GM04504 (cell line): ENCODE results near the gene SPNS2.

Source experiments
- DNase-seq: peaks from one replicate; pipeline ENCODE4 v3.0.0-alpha.2; 2012; ENCODE audit warnings: low read depth

The SPNS2 gene

DNA sequence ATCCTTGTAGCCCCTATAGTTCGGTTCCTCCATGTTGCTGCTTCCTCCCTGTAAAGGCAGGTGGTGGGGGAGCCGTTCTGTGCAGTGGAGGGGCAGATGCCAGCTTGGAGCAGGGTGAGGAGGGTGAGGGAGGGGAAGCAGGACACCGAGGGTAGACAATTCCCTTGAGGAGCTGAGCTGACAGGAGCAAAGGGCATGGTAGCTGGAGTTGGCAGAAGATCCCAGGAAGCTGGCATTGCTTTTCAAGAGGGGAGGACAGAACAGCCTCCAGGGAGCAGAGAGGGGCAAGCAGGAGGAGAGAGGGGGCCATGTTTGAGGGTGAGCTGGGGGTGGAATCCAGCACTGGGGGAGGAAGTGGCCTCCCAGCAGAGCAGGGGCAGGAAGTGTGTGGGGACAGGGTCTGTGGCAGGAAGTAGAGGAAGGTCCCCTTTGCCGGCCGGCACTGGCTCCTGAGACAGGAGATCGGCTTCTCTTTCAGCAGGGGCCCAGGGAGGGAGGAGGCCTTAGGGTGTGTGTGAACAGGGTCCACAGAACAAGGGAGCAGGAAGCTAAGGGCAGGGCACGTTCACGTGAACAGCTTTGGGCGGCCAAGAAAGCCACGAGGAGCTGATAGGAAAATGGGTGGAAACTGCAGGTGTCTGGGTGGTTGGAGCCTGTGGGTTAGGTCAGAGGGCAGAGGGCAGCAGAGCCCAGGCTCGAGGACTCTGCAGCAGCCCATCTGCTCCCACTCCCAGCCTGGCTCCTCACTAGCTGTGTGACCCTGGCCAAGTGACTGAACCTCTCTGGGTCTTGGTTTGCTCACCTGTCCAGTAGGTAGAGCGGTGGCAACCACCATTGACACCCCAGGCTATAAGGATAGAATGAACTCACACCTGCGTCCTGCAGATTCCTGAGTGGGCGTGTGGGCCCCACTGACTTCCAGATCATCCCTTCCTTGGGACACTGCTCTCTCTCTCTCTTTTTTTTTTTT, 17.5 kb upstream of the SPNS2 start:
- DNase-seq, result no peak

DNA sequence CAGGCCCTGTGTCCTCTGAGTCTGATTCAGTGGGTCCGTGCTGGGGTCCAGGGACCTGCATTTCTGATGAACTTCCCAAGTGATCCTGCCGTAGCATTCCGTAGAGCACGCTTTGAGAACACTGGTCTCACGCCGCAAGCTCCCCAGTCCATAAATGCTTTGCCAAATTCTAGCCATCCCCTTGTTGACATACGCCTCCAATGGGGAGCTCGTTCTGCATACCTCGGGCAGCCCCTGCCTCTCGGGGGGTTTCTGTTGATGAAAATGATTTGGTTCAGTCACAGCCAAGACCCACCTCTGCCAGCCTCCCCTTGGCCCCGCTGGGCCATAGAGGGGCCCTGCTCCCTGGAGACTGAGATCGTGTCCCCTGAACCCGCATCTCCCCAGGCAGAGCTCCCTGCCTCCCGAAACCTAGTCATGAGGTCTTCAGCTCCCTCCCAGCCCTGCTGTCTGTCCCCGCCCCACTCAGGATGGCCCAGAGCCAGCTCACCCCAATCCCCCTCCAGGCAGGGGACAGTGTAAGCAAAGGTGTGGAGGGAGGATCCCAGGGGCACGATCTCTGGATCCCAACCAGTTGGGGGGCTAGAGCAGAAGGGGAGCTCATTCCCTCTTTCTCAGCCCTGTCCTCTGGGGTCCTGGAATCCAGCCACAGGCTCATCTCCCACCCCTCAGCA, 16.2 kb upstream of the SPNS2 start:
- DNase-seq, result no peak

- no peak for DNase-seq
Measured at GRCh38 chr17:4483012-4483840, 15.5 kb upstream of the SPNS2 start.

DNA sequence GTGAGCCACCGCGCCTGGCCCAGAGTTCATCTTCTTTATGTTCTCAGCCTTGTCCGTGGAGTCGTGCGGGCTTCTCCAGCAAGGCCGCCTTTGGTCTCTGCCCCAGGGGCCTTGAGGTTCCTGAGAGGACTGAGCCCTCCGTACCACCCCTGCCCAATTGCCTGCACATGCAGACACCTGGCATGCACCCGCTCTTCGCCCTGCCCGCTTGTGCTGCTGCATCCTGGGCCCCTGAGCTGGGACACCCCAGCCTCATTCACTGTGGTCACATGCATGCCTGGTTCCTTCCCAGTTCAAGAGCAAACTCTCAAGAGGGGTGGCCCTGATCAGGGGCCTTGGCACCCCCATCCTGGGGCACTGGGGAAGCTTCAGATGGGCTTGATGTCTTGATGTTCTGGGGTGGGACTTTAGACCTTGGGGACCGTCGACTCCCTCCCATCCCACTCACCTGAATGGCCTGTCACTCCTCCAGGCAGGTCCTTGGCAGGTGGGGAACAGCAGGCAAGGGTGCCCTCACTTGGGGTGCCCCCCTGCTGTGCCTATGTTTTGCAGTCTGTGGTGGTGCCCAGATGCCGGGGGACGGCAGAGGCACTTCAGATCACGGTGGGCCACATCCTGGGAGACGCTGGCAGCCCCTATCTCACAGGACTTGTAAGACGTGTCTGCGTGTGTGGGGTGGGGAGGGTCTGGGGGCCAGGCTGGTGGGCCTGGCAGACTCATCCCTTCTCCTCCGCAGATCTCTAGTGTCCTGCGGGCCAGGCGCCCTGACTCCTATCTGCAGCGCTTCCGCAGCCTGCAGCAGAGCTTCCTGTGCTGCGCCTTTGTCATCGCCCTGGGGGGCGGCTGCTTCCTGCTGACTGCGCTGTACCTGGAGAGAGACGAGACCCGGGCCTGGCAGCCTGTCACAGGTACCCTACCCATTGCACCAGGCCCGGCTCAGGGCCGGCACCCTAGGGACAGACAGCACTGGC, 12.7 kb upstream of the SPNS2 start:
- DNase-seq, result no peak

GRCh38 chr17:4487296-4487695, 11.4 kb upstream of the SPNS2 start:
- no peak for DNase-seq

DNA sequence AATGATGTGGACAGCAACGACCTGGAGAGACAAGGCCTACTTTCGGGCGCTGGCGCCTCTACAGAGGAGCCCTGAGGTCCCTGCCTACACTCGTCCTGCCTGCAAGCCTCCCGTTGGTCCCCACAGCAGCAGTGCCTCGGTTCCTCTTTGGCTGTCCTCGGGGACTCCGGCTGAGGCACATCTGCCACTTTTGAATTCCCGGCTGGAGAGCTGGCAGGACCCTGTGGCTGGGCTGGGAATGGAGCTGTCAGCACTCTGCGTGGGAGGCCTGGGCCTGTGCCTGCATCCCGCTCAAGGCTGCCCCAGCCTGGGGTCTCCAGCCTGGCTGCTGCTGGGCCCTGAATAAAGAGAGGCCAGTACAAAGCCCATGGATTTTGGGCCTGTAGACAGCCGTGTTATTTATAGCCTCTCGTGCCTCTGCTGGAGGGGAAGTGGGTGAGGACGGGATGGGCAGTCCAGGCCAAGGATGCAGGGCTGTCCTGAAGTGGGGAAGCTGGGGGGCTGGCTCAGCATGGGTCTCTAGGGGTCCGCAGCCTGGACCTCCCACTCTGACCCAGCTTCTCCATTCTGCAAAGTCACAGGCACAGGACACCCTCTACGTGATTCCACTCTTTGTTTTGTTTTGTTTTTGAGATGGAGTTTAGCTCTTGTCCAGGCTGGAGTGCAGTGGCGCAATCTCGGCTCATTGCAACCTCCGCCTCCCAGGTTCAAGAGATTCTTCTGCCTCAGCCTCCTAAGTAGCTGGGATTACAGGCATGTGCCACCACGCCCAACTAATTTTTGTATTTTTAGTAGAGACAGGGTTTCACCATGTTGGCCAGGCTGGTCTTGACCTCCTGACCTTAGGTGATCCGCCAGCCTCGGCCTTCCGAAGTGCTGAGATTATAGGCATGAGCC, 10.6 kb upstream of the SPNS2 start:
- no peak for DNase-seq

- no peak for DNase-seq
Measured at GRCh38 chr17:4488989-4489595, 9.6 kb upstream of the SPNS2 start.

- DNase-seq, result no peak
Measured at GRCh38 chr17:4490109-4490591, 8.5 kb upstream of the SPNS2 start.

- DNase-seq, result no peak
Measured at GRCh38 chr17:4490637-4491061, 8.0 kb upstream of the SPNS2 start.

GRCh38 chr17:4492721-4493561, 5.7 kb upstream of the SPNS2 start:
- DNase-seq, result no peak

DNA sequence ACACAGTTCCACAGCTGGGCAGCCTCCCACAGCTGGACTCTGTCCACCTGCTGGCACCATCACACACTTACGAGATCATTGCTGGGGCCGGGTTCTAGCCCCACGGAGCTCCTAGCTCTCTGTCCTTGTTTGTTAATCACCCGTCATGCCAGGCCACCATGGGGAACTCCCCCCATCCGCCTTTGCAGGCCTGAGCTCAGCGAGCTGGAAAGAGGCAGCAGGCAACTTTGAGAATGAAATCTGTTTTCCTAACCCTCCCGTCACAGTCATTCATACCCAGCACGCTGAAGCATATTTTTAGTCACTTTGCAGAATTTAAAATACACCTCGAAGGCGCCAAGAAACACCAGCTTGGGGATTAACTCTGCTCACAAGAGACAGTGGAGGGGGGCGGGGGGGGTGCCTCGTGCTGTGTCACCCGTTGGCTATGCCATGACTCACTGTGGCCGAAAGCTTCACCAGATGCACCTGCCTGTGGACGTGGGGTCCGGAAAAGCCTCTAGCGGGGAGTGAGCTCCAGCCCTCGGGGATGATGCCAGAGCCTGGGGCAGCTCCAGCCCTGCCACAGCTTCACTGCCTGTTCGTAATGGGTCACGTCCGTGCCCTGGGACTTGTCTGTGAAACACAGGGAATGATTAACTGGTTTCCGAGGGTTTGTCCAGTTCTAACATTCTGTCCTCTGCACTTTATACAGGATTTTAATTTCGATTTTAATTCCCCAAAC, 1.4 kb upstream of the SPNS2 start:
- DNase-seq, result no peak

DNA sequence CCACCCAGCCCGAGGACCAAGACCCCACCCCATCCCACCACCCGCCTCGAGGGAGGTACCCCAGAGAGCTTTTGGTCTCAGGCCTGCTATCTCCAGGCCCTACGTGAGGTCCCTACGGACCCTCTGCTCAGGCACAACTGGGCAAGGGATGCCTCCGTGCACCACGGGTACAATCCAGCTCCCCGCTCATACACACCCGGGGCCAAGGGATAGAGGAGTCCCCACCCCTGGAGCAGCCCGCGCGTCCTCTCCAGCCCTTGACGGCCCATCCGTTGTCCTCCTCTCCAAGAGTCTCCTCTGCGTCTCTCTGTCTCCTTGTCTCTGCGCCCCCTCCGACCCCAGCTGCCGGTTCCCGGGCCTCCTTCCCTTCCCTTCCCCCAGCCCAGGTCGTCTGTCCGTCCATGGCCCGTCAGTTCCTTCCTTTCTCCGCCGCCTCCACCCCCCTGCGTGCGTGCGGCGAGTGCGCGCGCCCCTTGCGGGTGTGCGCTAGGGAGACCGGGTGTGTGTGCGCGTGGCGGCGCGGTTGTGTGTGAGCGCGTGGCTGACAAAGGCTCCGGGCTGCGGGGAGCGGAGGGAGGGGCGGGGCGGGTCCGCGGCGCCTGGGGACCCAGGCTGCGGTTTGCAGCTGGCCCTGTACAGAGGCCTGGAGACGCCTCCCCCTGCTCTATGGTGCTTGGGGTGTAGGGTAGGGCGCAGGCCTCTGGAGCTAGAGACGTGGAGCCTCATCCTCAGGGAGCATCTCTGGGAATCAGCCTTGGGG, 930 bp downstream of the SPNS2 start:
- DNase-seq, result no peak

DNA sequence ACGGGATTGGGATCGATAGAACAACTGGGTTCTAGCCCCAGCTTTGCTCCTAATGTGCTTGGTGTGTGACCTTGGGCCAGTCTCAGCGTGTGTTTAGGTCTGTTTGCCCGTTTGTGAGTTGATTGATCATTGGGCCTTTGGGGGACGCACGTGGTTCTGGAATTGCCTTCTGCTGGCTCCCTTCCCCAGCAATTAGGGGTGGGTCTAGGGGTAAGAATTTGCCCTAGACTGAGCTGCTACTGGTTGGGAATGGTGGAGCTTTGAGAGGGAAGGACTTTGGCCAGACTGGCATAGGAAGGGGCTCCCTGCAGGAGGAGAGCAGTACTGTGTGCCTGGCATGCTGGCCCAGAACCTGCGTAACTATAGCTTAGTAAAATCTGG, 1.5 kb downstream of the SPNS2 start:
- DNase-seq, result no peak

- DNase-seq, result no peak
Measured at GRCh38 chr17:4501295-4501949, 2.7 kb downstream of the SPNS2 start.

- DNase-seq, result no peak
Measured at GRCh38 chr17:4502466-4503154, 3.9 kb downstream of the SPNS2 start.
